GM23338 (cell line): ENCODE results near the gene SPAG7. TPM values are rescaled to one million over a fixed set of nuclear protein-coding genes. Genes with fewer than 3 reads are reported as not detected.
A peak's percentile ranks its signal among the peaks of the same experiment; 100 is the strongest.

Experiments used
- ATAC-seq: fragments of 200-7000 bp; cut with Tn5 transposase; 3 replicates; pipeline ENCODE4 v1.9.1; 2020
- DNase-seq: peaks from one replicate; pipeline ENCODE4 v3.0.0-alpha.2; 2015; ENCODE audit warnings: low spot score
- H2AFZ ChIP-seq: fragments of 200-600 bp; sonication (generic); 2 replicates; pipeline ENCODE4 v1.8.0; 2016; ENCODE audit warnings: antibody characterized with exemption, mild to moderate bottlenecking, moderate library complexity
- H3F3A ChIP-seq: fragments of 200-600 bp; sonication (generic); replicated peaks from 2 replicates; pipeline ENCODE4 v1.8.0; 2017; ENCODE audit warnings: antibody characterized with exemption, mixed run types, low read depth
- H3K27ac ChIP-seq: fragments of 200-600 bp; sonication (generic); 2 replicates; pipeline ENCODE4 v1.6.1; 2016; ENCODE audit warnings: low read depth
- H3K27me3 ChIP-seq: fragments of 200-600 bp; sonication (generic); 2 replicates; pipeline ENCODE4 v1.8.0; 2016; ENCODE audit warnings: mild to moderate bottlenecking, mixed run types, moderate library complexity; ENCODE audit not compliant: insufficient read depth
- H3K36me3 ChIP-seq: fragments of 200-600 bp; sonication (generic); 2 replicates; pipeline ENCODE4 v1.8.0; 2016; ENCODE audit warnings: mild to moderate bottlenecking; ENCODE audit not compliant: insufficient read depth
- H3K4me1 ChIP-seq: fragments of 200-600 bp; sonication (generic); 2 replicates; pipeline ENCODE4 v1.8.0; 2016; ENCODE audit warnings: mild to moderate bottlenecking, moderate library complexity; ENCODE audit not compliant: insufficient read depth
- H3K4me2 ChIP-seq: fragments of 200-600 bp; sonication (generic); 2 replicates; pipeline ENCODE4 v1.7.1; 2017; ENCODE audit warnings: mixed run types
- H3K4me3 ChIP-seq: fragments of 200-600 bp; sonication (generic); 2 replicates; pipeline ENCODE4 v1.6.1; 2016; ENCODE audit warnings: mixed run types
- H3K79me2 ChIP-seq: fragments of 200-600 bp; sonication (generic); replicated peaks from 2 replicates; pipeline ENCODE4 v1.8.0; 2017; ENCODE audit warnings: mild to moderate bottlenecking; ENCODE audit not compliant: insufficient read depth
- H3K9me2 ChIP-seq: fragments of 200-600 bp; sonication (generic); 2 replicates; pipeline ENCODE4 v1.8.0; 2017; ENCODE audit not compliant: insufficient read depth
- H4K20me1 ChIP-seq: fragments of 200-600 bp; sonication (generic); replicated peaks from 2 replicates; pipeline ENCODE4 v1.8.0; 2017; ENCODE audit warnings: mild to moderate bottlenecking; ENCODE audit not compliant: insufficient read depth
- H3K27ac Mint-ChIP-seq: 2 replicates; pipeline ENCODE4 v1.8.0; 2020; ENCODE audit warnings: inconsistent platforms, mild to moderate bottlenecking, moderate library complexity, mixed read lengths
- H3K27me3 Mint-ChIP-seq: 3 replicates; pipeline ENCODE4 v1.8.0; 2022; ENCODE audit warnings: low read depth, mild to moderate bottlenecking, moderate library complexity, mixed read lengths, inconsistent platforms; ENCODE audit not compliant: insufficient read depth, poor library complexity
- H3K36me3 Mint-ChIP-seq: 3 replicates; pipeline ENCODE4 v1.8.0; 2021; ENCODE audit warnings: low read depth, mild to moderate bottlenecking, inconsistent platforms, moderate library complexity, mixed read lengths
- H3K4me1 Mint-ChIP-seq: 3 replicates; pipeline ENCODE4 v1.8.0; 2020; ENCODE audit warnings: mild to moderate bottlenecking, inconsistent platforms, mixed read lengths
- H3K4me3 Mint-ChIP-seq: 3 replicates; pipeline ENCODE4 v1.8.0; 2021; ENCODE audit warnings: moderate library complexity, mild to moderate bottlenecking, inconsistent platforms, mixed read lengths
- H3K9me3 Mint-ChIP-seq: 3 replicates; pipeline ENCODE4 v1.8.0; 2020; ENCODE audit warnings: moderate library complexity, mild to moderate bottlenecking, inconsistent platforms, mixed read lengths
- CREB1 ChIP-seq: fragments of 250-450 bp; sonication (Bioruptor Pico); IDR thresholded peaks from 2 replicates; pipeline ENCODE4 v1.5.0; 2020; ENCODE audit warnings: low read depth, mild to moderate bottlenecking, moderate library complexity
- EZH2 ChIP-seq: fragments of 200-600 bp; sonication (generic); IDR thresholded peaks from one replicate; pipeline ENCODE4 v1.8.0; 2017; ENCODE audit warnings: antibody characterized with exemption, mild to moderate bottlenecking, low read depth; ENCODE audit not compliant: unreplicated experiment
- NANOG ChIP-seq: IDR thresholded peaks from 2 replicates; pipeline ENCODE4 v1.6.1; 2016; ENCODE audit warnings: antibody characterized with exemption, borderline replicate concordance
- polyA plus RNA-seq: library from polyadenylated mRNA; unstranded; fragments of >200 nt; fragmentation: Nextera tagmentation; extraction: Ambion mirVana; gene quantifications from 2 replicates; pipeline ENCODE4 v1.2.1, GENCODE V29; 2016
- total RNA-seq: library from RNA; depleted of rRNA; stranded (reverse); fragments of >200 nt; shearing (Covaris generic); gene quantifications from 2 replicates; pipeline ENCODE4 v1.2.3, GENCODE V29; 2014
- TF ChIP-seq, protein P1 (sequence below): fragments of 250-450 bp; sonication (Bioruptor Pico); IDR thresholded peaks from 2 replicates; pipeline ENCODE4 v1.5.0; 2020; ENCODE audit warnings: mild to moderate bottlenecking, moderate library complexity
- TF ChIP-seq, protein P2 (sequence below): IDR thresholded peaks from 2 replicates; pipeline ENCODE4 v1.6.1; 2016; ENCODE audit warnings: antibody characterized with exemption

Gene SPAG7
- total and polyA plus RNA-seq, 2 experiments from 2014 or later = 77.9 to 226 TPM

DNA sequence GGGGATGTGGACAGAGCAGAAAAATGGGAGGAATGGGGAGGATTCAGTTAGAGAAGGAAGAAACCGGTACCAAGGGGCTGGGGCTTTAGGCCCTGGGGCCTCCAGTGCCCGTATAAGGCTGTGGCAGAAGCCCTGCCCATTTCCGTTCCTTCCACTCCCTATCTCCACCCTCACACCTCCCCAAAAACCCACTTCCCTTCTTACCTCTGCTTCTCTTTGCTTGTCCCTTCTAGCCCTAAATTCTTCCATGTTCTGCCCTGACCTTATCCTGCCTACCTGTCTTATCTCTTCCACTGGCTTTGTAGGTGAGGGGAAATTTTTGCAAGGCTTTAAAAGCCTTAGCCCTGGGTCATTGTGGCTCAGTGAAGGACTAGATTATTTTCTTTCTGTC lies 23.5 kb downstream of the SPAG7 start (continued):
- TF ChIP-seq, protein P1, sequence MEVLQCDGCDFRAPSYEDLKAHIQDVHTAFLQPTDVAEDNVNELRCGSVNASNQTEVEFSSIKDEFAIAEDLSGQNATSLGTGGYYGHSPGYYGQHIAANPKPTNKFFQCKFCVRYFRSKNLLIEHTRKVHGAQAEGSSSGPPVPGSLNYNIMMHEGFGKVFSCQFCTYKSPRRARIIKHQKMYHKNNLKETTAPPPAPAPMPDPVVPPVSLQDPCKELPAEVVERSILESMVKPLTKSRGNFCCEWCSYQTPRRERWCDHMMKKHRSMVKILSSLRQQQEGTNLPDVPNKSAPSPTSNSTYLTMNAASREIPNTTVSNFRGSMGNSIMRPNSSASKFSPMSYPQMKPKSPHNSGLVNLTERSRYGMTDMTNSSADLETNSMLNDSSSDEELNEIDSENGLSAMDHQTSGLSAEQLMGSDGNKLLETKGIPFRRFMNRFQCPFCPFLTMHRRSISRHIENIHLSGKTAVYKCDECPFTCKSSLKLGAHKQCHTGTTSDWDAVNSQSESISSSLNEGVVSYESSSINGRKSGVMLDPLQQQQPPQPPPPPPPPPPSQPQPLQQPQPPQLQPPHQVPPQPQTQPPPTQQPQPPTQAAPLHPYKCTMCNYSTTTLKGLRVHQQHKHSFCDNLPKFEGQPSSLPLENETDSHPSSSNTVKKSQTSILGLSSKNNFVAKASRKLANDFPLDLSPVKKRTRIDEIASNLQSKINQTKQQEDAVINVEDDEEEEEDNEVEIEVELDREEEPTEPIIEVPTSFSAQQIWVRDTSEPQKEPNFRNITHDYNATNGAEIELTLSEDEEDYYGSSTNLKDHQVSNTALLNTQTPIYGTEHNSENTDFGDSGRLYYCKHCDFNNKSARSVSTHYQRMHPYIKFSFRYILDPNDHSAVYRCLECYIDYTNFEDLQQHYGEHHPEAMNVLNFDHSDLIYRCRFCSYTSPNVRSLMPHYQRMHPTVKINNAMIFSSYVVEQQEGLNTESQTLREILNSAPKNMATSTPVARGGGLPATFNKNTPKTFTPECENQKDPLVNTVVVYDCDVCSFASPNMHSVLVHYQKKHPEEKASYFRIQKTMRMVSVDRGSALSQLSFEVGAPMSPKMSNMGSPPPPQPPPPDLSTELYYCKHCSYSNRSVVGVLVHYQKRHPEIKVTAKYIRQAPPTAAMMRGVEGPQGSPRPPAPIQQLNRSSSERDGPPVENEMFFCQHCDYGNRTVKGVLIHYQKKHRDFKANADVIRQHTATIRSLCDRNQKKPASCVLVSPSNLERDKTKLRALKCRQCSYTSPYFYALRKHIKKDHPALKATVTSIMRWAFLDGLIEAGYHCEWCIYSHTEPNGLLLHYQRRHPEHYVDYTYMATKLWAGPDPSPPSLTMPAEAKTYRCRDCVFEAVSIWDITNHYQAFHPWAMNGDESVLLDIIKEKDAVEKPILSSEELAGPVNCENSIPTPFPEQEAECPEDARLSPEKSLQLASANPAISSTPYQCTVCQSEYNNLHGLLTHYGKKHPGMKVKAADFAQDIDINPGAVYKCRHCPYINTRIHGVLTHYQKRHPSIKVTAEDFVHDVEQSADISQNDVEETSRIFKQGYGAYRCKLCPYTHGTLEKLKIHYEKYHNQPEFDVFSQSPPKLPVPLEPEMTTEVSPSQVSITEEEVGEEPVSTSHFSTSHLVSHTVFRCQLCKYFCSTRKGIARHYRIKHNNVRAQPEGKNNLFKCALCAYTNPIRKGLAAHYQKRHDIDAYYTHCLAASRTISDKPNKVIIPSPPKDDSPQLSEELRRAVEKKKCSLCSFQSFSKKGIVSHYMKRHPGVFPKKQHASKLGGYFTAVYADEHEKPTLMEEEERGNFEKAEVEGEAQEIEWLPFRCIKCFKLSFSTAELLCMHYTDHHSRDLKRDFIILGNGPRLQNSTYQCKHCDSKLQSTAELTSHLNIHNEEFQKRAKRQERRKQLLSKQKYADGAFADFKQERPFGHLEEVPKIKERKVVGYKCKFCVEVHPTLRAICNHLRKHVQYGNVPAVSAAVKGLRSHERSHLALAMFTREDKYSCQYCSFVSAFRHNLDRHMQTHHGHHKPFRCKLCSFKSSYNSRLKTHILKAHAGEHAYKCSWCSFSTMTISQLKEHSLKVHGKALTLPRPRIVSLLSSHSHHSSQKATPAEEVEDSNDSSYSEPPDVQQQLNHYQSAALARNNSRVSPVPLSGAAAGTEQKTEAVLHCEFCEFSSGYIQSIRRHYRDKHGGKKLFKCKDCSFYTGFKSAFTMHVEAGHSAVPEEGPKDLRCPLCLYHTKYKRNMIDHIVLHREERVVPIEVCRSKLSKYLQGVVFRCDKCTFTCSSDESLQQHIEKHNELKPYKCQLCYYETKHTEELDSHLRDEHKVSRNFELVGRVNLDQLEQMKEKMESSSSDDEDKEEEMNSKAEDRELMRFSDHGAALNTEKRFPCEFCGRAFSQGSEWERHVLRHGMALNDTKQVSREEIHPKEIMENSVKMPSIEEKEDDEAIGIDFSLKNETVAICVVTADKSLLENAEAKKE = no peak
- TF ChIP-seq, protein P2, sequence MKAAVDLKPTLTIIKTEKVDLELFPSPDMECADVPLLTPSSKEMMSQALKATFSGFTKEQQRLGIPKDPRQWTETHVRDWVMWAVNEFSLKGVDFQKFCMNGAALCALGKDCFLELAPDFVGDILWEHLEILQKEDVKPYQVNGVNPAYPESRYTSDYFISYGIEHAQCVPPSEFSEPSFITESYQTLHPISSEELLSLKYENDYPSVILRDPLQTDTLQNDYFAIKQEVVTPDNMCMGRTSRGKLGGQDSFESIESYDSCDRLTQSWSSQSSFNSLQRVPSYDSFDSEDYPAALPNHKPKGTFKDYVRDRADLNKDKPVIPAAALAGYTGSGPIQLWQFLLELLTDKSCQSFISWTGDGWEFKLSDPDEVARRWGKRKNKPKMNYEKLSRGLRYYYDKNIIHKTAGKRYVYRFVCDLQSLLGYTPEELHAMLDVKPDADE = no peak

DNA sequence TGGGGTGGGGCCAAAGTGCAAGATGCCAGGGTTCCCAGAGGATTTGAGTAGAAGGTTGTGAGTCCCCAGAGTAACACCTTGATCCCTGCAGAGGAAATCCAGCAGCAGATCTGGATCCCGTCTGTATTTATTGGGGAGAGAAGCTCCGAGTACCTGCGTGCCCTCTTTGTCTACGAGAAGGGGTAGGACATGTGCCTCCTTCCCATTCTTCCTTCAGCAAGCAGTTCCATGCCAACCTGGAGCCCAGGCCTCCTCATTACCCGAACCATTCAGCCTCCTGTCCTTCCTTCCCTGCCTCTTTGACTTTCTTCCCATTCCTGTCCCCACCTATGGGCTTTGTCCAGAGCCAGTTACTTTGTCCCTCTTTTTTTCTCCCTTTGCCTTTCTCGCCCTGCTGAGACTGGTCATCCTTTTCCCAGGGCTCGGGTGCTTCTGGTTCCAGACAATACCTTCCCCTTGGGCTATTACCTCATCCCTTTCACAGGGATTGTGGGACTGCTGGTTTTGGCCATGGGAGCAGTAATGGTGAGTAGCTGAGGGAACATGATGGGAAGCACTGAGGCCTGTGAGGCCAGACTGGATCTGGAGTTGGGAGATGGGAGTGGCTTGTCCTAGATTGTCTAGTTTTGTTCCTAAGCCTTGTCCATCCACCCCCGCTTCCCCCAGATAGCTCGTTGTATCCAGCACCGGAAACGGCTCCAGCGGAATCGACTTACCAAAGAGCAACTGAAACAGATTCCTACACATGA lies 24.7 kb downstream of the SPAG7 start:
- Histone ChIP-seq H4K20me1 (peaks cover 34% of the 10 kb centered on the region), H3K9me2 (no peaks in the 10 kb centered on the region), H3K4me3 (no peak overlapping the region), H3K36me3 (peaks cover 21% of the 10 kb centered on the region), H3K27me3 (no peaks in the 10 kb centered on the region), H3K27ac (peak overlapping the region; percentile 100), H3K4me2 (no peak overlapping the region), H2AFZ (no peak overlapping the region), H3K79me2 (peaks cover 65% of the 10 kb centered on the region), H3K4me1 (peaks cover 41% of the 10 kb centered on the region), H3F3A (peaks cover 66% of the 10 kb centered on the region)
- no peak for DNase-seq
- Mint-ChIP-seq H3K36me3 (peaks cover 86% of the 10 kb centered on the region), H3K27ac (no peak overlapping the region), H3K9me3 (no peaks in the 10 kb centered on the region; the same call in 2 of the 3 replicates), H3K4me1 (peaks cover 49% of the 10 kb centered on the region), H3K4me3 (peak overlapping the region; percentile 19; the same call in 1 of the 3 replicates), H3K27me3 (peaks cover 32% of the 10 kb centered on the region)
- ATAC-seq = no peak
- TF ChIP-seq, protein P2 = no peak
- TF ChIP-seq CREB1 (CRISPR knock-in tag) (no peak), NANOG (no peak), EZH2 (no peak)
- TF ChIP-seq, protein P1 = no peak
